Spleen (tissue), 3 donors: ENCODE data around the gene PTBP3.
A peak's percentile ranks its signal among the peaks of the same experiment; 100 is the strongest.

Experiments used
- POLR2A ChIP-seq, 3 donors: fragments of 450-650 bp; IDR thresholded peaks; one replicate each; pipeline ENCODE4 v1.5.1; 2017; ENCODE audit warnings: antibody characterized with exemption in 3 of 3, mild to moderate bottlenecking in 1 of 3
- POLR2AphosphoS5 ChIP-seq, 3 donors: sonication (generic); formaldehyde crosslinking; IDR thresholded peaks; one replicate each; pipeline ENCODE4 v1.5.1; 2017; ENCODE audit warnings: antibody characterized with exemption in 3 of 3

DNA sequence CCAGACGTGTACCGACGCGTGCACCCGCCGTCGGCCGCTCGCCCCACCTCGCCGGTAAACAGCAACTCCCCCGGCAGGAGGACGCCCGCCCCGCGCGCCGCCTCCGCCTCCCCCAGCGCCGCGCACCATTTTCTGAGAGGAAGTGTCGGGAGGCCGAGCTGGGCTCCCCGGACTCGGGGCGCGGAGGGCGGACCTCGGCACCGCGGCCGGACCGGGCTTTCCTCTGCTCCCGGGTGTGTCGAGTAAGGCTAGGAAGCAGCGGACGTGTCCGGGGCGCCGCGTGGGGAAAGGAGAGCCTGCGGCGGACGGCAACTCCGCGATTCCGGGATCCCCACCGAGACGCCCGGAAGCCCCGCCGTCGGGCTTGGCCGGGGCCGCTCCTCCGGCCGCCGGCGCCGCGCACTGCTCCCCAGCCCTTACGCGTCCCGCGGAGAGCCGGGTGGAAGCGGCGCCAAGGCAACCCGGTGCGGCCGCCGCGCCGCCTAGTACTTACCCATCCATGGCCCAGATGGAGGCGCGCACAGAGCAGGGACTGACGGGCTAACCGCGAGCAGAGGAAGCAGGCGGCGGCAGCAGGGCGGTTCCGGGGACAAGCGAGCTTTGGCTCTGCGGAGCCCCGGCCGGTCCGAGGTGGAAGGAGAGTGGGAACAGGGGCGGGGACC, at the start of gene PTBP3:
- TF ChIP-seq POLR2A (IDR thresholded peaks at IDR 0.05), result peak; percentile 32 to 62 (median 48)
- TF ChIP-seq POLR2AphosphoS5 (IDR thresholded peaks at IDR 0.05), result peak; percentile 75 to 93 (median 90)
